Upper lobe of left lung (tissue), 4 donors: Measurements from ENCODE around the gene NCAPG2.

ENCODE experiments used
- EP300 ChIP-seq, 4 donors: sonication (generic); formaldehyde crosslinking; IDR thresholded peaks; one replicate each; pipeline ENCODE4 v1.5.1; 2017; ENCODE audit warnings: antibody characterized with exemption in 4 of 4, control low read depth in 2 of 4
- TF ChIP-seq, protein P1 (sequence below), 6 experiments: fragments of 450-650 bp in 4 of 6; fragments of 200-600 bp in 2 of 6; sonication (generic) in 2 of 6; IDR thresholded peaks; one replicate each; pipeline ENCODE4 v1.5.1; 2016 to 2019; ENCODE audit warnings: antibody characterized with exemption in 6 of 6

DNA sequence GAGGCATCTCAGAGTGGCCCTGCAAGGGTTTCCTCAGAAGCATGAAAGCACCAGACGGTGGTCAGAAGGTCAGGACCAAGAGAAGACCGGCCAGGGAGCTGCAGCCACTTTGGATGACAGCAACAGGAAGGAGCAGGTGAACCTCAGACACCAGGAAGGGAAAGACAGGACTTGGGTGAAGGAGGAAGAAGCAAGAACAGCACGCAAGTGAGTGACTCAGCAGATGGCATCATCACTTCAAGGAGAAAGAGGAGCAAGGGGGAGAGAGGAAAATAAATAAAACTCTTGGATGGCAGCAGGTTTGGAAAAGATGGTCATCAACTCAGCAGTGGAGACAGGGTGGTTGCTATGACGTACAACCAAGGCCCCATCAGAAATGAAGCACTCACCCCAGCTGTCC is 31.6 kb downstream of the NCAPG2 start:
- TF ChIP-seq EP300 (IDR thresholded peaks at IDR 0.05) = no peak
- TF ChIP-seq, protein P1, sequence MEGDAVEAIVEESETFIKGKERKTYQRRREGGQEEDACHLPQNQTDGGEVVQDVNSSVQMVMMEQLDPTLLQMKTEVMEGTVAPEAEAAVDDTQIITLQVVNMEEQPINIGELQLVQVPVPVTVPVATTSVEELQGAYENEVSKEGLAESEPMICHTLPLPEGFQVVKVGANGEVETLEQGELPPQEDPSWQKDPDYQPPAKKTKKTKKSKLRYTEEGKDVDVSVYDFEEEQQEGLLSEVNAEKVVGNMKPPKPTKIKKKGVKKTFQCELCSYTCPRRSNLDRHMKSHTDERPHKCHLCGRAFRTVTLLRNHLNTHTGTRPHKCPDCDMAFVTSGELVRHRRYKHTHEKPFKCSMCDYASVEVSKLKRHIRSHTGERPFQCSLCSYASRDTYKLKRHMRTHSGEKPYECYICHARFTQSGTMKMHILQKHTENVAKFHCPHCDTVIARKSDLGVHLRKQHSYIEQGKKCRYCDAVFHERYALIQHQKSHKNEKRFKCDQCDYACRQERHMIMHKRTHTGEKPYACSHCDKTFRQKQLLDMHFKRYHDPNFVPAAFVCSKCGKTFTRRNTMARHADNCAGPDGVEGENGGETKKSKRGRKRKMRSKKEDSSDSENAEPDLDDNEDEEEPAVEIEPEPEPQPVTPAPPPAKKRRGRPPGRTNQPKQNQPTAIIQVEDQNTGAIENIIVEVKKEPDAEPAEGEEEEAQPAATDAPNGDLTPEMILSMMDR (IDR thresholded peaks at IDR 0.05) = no peak
